ENCODE results near the gene ETV3L. TPM values are rescaled to one million over a fixed set of nuclear protein-coding genes. Genes with fewer than 3 reads are reported as not detected.

Gene ETV3L
- total RNA-seq, 1 donor from 2014 or later, result not detected

- Histone ChIP-seq H3K9me3 (ENCODE audit: insufficient read depth, low read depth, low read length) (no peaks in the 10 kb centered on the region), H3K36me3 (ENCODE audit: insufficient read depth, low read length) (peaks cover 10% of the 10 kb centered on the region), H3K27ac (ENCODE audit: low read depth, low read length) (no peak overlapping the region), H3K4me1 (ENCODE audit: insufficient read depth, low read length) (peaks cover 18% of the 10 kb centered on the region), H2AFZ (ENCODE audit: low read depth, low read length) (no peak overlapping the region), H3K4me2 (ENCODE audit: low read length) (no peak overlapping the region), H3K9ac (ENCODE audit: low read length) (no peak overlapping the region), H4K20me1 (ENCODE audit: insufficient read depth, low read length) (peaks cover 27% of the 10 kb centered on the region), H3K4me3 (ENCODE audit: insufficient read depth, low read depth, low read length) (no peak overlapping the region), H3K79me2 (ENCODE audit: insufficient read depth, low read length) (peaks cover 29% of the 10 kb centered on the region), H3K27me3 (ENCODE audit: insufficient read depth, low read length) (no peaks in the 10 kb centered on the region)
- no peak overlapping the region for H3K27ac Mint-ChIP-seq (ENCODE audit: unreplicated experiment)
- DNase-seq (ENCODE audit: low read depth) (no peak), FAIRE-seq (no peak)
- peaks cover 30% of the 10 kb centered on the region for H3K4me1 Mint-ChIP-seq (ENCODE audit: low read depth, unreplicated experiment)
- H3K27me3 Mint-ChIP-seq (ENCODE audit: low read depth, unreplicated experiment), result no peaks in the 10 kb centered on the region
- TF ChIP-seq CTCF (IDR thresholded peaks at IDR 0.05; ENCODE audit: insufficient read depth, low read depth, low read length), result no peak
- TF ChIP-seq EZH2 (IDR thresholded peaks at IDR 0.05; ENCODE audit: insufficient read depth, low read length), result no peak
- H3K36me3 Mint-ChIP-seq (ENCODE audit: low read depth, unreplicated experiment), result peaks cover under 1% of the 10 kb centered on the region
- no peak overlapping the region for H3K4me3 Mint-ChIP-seq (ENCODE audit: unreplicated experiment)
- no peaks in the 10 kb centered on the region for H3K9me3 Mint-ChIP-seq (ENCODE audit: unreplicated experiment)
Observed at GRCh38 chr1:157140063-157140588, 40.5 kb upstream of the ETV3L start.

GRCh38 chr1:157139052-157139715, 39.6 kb upstream of the ETV3L start:
- TF ChIP-seq CTCF (IDR thresholded peaks at IDR 0.05; ENCODE audit: insufficient read depth, low read depth, low read length) (no peak), EZH2 (IDR thresholded peaks at IDR 0.05; ENCODE audit: insufficient read depth, low read length) (no peak)
- no peaks in the 10 kb centered on the region for H3K9me3 ChIP-seq (ENCODE audit: insufficient read depth, low read depth, low read length)
- peak overlapping the region; percentile 86 for H3K4me3 Mint-ChIP-seq (ENCODE audit: unreplicated experiment)
- H3K9ac ChIP-seq (ENCODE audit: low read length), result peak overlapping the region; percentile 99
- peak overlapping the region; percentile 89 for H3K27ac Mint-ChIP-seq (ENCODE audit: unreplicated experiment)
- H2AFZ ChIP-seq (ENCODE audit: low read depth, low read length), result peak overlapping the region; percentile 80
- no peak for DNase-seq (ENCODE audit: low read depth)
- H3K79me2 ChIP-seq (ENCODE audit: insufficient read depth, low read length), result peaks cover 38% of the 10 kb centered on the region
- no peaks in the 10 kb centered on the region for H3K27me3 ChIP-seq (ENCODE audit: insufficient read depth, low read length)
- H3K4me2 ChIP-seq (ENCODE audit: low read length), result peak overlapping the region; percentile 99
- H3K36me3 Mint-ChIP-seq (ENCODE audit: low read depth, unreplicated experiment), result peaks cover 4% of the 10 kb centered on the region
- no peaks in the 10 kb centered on the region for H3K27me3 Mint-ChIP-seq (ENCODE audit: low read depth, unreplicated experiment)
- no peaks in the 10 kb centered on the region for H3K9me3 Mint-ChIP-seq (ENCODE audit: unreplicated experiment)
- H3K36me3 ChIP-seq (ENCODE audit: insufficient read depth, low read length), result peaks cover 19% of the 10 kb centered on the region
- H4K20me1 ChIP-seq (ENCODE audit: insufficient read depth, low read length), result peaks cover 36% of the 10 kb centered on the region
- FAIRE-seq, result no peak
- H3K4me1 Mint-ChIP-seq (ENCODE audit: low read depth, unreplicated experiment), result peaks cover 33% of the 10 kb centered on the region
- H3K4me3 ChIP-seq (ENCODE audit: insufficient read depth, low read depth, low read length), result peak overlapping the region; percentile 99
- peak overlapping the region; percentile 95 for H3K27ac ChIP-seq (ENCODE audit: low read depth, low read length)
- peaks cover 18% of the 10 kb centered on the region for H3K4me1 ChIP-seq (ENCODE audit: insufficient read depth, low read length)
